Astrocyte (in vitro differentiated cells and primary cell): Measurements from ENCODE around the gene TMEM156. TPM values are rescaled to one million over a fixed set of nuclear protein-coding genes. Genes with fewer than 3 reads are reported as not detected.
"Not testable (repeated sequence)": the region's sequence is repeated elsewhere in the genome, so short reads cannot be mapped to it uniquely, and the experiment has no call there.

Experiments
- DNase-seq: peaks from one replicate; pipeline ENCODE4 v3.0.0-alpha.2; 2010; ENCODE audit warnings: low read depth
- FAIRE-seq: peaks from 2 replicates; lab custom pipeline; 2011; peaks lifted over from hg19 to GRCh38; lab: Jason Lieb, UNC
- H2AFZ ChIP-seq: 2 replicates; pipeline ENCODE4 v1.6.0; 2012; ENCODE audit warnings: low read depth, low read length, inconsistent platforms
- H3K27ac ChIP-seq: 2 replicates; pipeline ENCODE4 v1.5.1; 2011; ENCODE audit warnings: low read depth, low read length, inconsistent platforms
- H3K27me3 ChIP-seq: 2 replicates; pipeline ENCODE4 v1.6.0; 2011; ENCODE audit warnings: low read length, inconsistent platforms; ENCODE audit not compliant: insufficient read depth
- H3K36me3 ChIP-seq: 2 replicates; pipeline ENCODE4 v1.5.1; 2011; ENCODE audit warnings: low read length, inconsistent platforms; ENCODE audit not compliant: insufficient read depth
- H3K4me1 ChIP-seq: 2 replicates; pipeline ENCODE4 v1.5.1; 2011; ENCODE audit warnings: low read length, inconsistent platforms; ENCODE audit not compliant: insufficient read depth
- H3K4me2 ChIP-seq: 2 replicates; pipeline ENCODE4 v1.6.0; 2012; ENCODE audit warnings: low read length, inconsistent platforms
- H3K4me3 ChIP-seq: 2 replicates; pipeline ENCODE4 v1.5.1; 2011; ENCODE audit warnings: low read depth, mild to moderate bottlenecking, low read length, inconsistent platforms; ENCODE audit not compliant: insufficient read depth
- H3K79me2 ChIP-seq: 2 replicates; pipeline ENCODE4 v1.6.0; 2012; ENCODE audit warnings: mild to moderate bottlenecking, low read length, inconsistent platforms; ENCODE audit not compliant: insufficient read depth
- H3K9ac ChIP-seq: 2 replicates; pipeline ENCODE4 v1.6.0; 2012; ENCODE audit warnings: mild to moderate bottlenecking, low read length, inconsistent platforms
- H3K9me3 ChIP-seq: 2 replicates; pipeline ENCODE4 v1.5.1; 2012; ENCODE audit warnings: low read depth, mild to moderate bottlenecking, low read length, inconsistent platforms; ENCODE audit not compliant: insufficient read depth
- H4K20me1 ChIP-seq: 2 replicates; pipeline ENCODE4 v1.6.0; 2012; ENCODE audit warnings: low read length, inconsistent platforms; ENCODE audit not compliant: insufficient read depth
- H3K27ac Mint-ChIP-seq: one replicate; pipeline ENCODE4 v1.8.0; 2021; ENCODE audit warnings: mild to moderate bottlenecking, mixed read lengths; ENCODE audit not compliant: unreplicated experiment
- H3K27me3 Mint-ChIP-seq: one replicate; pipeline ENCODE4 v1.8.0; 2021; ENCODE audit warnings: low read depth, mixed read lengths; ENCODE audit not compliant: unreplicated experiment
- H3K36me3 Mint-ChIP-seq: one replicate; pipeline ENCODE4 v1.8.0; 2021; ENCODE audit warnings: low read depth, mixed read lengths; ENCODE audit not compliant: unreplicated experiment
- H3K4me1 Mint-ChIP-seq: one replicate; pipeline ENCODE4 v1.8.0; 2021; ENCODE audit warnings: low read depth, mixed read lengths; ENCODE audit not compliant: unreplicated experiment
- H3K4me3 Mint-ChIP-seq: one replicate; pipeline ENCODE4 v1.8.0; 2021; ENCODE audit warnings: mild to moderate bottlenecking, moderate library complexity, mixed read lengths; ENCODE audit not compliant: unreplicated experiment
- H3K9me3 Mint-ChIP-seq: one replicate; pipeline ENCODE4 v1.8.0; 2021; ENCODE audit warnings: mild to moderate bottlenecking, mixed read lengths; ENCODE audit not compliant: unreplicated experiment
- EZH2 ChIP-seq: IDR thresholded peaks from 2 replicates; pipeline ENCODE4 v1.6.1; 2012; ENCODE audit warnings: mild to moderate bottlenecking, low read length, inconsistent platforms; ENCODE audit not compliant: insufficient read depth
- total RNA-seq: library from RNA; stranded (reverse); gene quantifications from 2 replicates; pipeline ENCODE4 v1.2.1, GENCODE V29; 2021
- TF ChIP-seq, protein P1 (sequence below): IDR thresholded peaks from 2 replicates; pipeline ENCODE4 v1.5.1; 2011; ENCODE audit warnings: low read depth, mild to moderate bottlenecking, inconsistent platforms, low read length, moderate library complexity; ENCODE audit not compliant: insufficient read depth

TMEM156 gene
- total RNA-seq, 1 donor from 2014 or later, result 0.59 TPM

GRCh38 chr4:39037491-39037825 lies 5.2 kb upstream of the TMEM156 start:
- peak overlapping the region; percentile 97 for H3K27ac Mint-ChIP-seq
- peak overlapping the region; percentile 76 for H3K9ac ChIP-seq
- H3K27ac ChIP-seq, result peak overlapping the region; percentile 87
- no peaks in the 10 kb centered on the region for H3K9me3 ChIP-seq
- no peaks in the 10 kb centered on the region for H3K27me3 Mint-ChIP-seq
- H3K27me3 ChIP-seq, result no peaks in the 10 kb centered on the region
- H3K36me3 Mint-ChIP-seq, result no peaks in the 10 kb centered on the region
- no peaks in the 10 kb centered on the region for H4K20me1 ChIP-seq
- DNase-seq (peak; percentile 72), FAIRE-seq (no peak)
- no peaks in the 10 kb centered on the region for H3K9me3 Mint-ChIP-seq
- peaks cover 40% of the 10 kb centered on the region for H3K4me1 ChIP-seq
- H3K4me3 ChIP-seq, result no peak overlapping the region
- no peak overlapping the region for H3K4me3 Mint-ChIP-seq
- H3K79me2 ChIP-seq, result no peaks in the 10 kb centered on the region
- peaks cover 26% of the 10 kb centered on the region for H3K4me1 Mint-ChIP-seq
- no peak for TF ChIP-seq EZH2
- TF ChIP-seq, protein P1, sequence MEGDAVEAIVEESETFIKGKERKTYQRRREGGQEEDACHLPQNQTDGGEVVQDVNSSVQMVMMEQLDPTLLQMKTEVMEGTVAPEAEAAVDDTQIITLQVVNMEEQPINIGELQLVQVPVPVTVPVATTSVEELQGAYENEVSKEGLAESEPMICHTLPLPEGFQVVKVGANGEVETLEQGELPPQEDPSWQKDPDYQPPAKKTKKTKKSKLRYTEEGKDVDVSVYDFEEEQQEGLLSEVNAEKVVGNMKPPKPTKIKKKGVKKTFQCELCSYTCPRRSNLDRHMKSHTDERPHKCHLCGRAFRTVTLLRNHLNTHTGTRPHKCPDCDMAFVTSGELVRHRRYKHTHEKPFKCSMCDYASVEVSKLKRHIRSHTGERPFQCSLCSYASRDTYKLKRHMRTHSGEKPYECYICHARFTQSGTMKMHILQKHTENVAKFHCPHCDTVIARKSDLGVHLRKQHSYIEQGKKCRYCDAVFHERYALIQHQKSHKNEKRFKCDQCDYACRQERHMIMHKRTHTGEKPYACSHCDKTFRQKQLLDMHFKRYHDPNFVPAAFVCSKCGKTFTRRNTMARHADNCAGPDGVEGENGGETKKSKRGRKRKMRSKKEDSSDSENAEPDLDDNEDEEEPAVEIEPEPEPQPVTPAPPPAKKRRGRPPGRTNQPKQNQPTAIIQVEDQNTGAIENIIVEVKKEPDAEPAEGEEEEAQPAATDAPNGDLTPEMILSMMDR, result no peak
- no peaks in the 10 kb centered on the region for H3K36me3 ChIP-seq
- peak overlapping the region; percentile 32 for H2AFZ ChIP-seq
- peak overlapping the region; percentile 72 for H3K4me2 ChIP-seq

GRCh38 chr4:39036172-39036571 lies 4.0 kb upstream of the TMEM156 start:
- DNase-seq (peak; percentile 83), FAIRE-seq (no peak)
- Histone ChIP-seq H3K9me3 (no peaks in the 10 kb centered on the region), H3K4me1 (peaks cover 42% of the 10 kb centered on the region), H2AFZ (no peak overlapping the region), H3K36me3 (no peaks in the 10 kb centered on the region), H3K79me2 (no peaks in the 10 kb centered on the region), H3K4me3 (no peak overlapping the region), H4K20me1 (no peaks in the 10 kb centered on the region), H3K27ac (peak overlapping the region; percentile 87), H3K27me3 (no peaks in the 10 kb centered on the region), H3K4me2 (peak overlapping the region; percentile 34), H3K9ac (peak overlapping the region; percentile 76)
- Mint-ChIP-seq H3K27ac (peak overlapping the region; percentile 99), H3K4me1 (peaks cover 22% of the 10 kb centered on the region), H3K4me3 (no peak overlapping the region), H3K27me3 (no peaks in the 10 kb centered on the region), H3K9me3 (no peaks in the 10 kb centered on the region), H3K36me3 (no peaks in the 10 kb centered on the region)
- TF ChIP-seq, protein P1, result no peak
- no peak for TF ChIP-seq EZH2

- H3K27ac Mint-ChIP-seq, H3K36me3 ChIP-seq, FAIRE-seq, H3K27me3 ChIP-seq, H2AFZ ChIP-seq, H3K4me1 Mint-ChIP-seq, H3K9me3 ChIP-seq, H3K79me2 ChIP-seq, H3K9ac ChIP-seq, H3K4me3 Mint-ChIP-seq, H4K20me1 ChIP-seq, DNase-seq, H3K27ac ChIP-seq, H3K4me3 ChIP-seq, H3K9me3 Mint-ChIP-seq, H3K36me3 Mint-ChIP-seq, H3K27me3 Mint-ChIP-seq: not testable (repeated sequence)
- Histone ChIP-seq H3K4me2 (peak overlapping the region; percentile 43), H3K4me1 (peaks cover 27% of the 10 kb centered on the region)
These were observed 604 bp downstream of the TMEM156 start for GRCh38 chr4:39031590-39032020.
